ENCODE results near the gene KRTAP3-1.
"Not testable (repeated sequence)": the region's sequence is repeated elsewhere in the genome, so short reads cannot be mapped to it uniquely, and the experiment has no call there.

Gene KRTAP3-1

GRCh38 chr17:41013606-41014005, 4.7 kb upstream of the KRTAP3-1 start:
- no peak for DNase-seq

- DNase-seq: no peak
Measured at GRCh38 chr17:41013181-41013580, 4.3 kb upstream of the KRTAP3-1 start.

GRCh38 chr17:41012326-41013120, 3.6 kb upstream of the KRTAP3-1 start:
- DNase-seq: no peak

- DNase-seq: no peak
Measured at GRCh38 chr17:41010441-41010840, 1.5 kb upstream of the KRTAP3-1 start.

- DNase-seq: no peak
Measured at GRCh38 chr17:41009936-41010335, 1.0 kb upstream of the KRTAP3-1 start.

GRCh38 chr17:41009301-41009760, 403 bp upstream of the KRTAP3-1 start:
- DNase-seq: no peak

GRCh38 chr17:41004397-41004796, 4.5 kb downstream of the KRTAP3-1 start:
- DNase-seq: no peak

- no peak for DNase-seq
Measured at GRCh38 chr17:41003926-41004325, 5.0 kb downstream of the KRTAP3-1 start.

GRCh38 chr17:41002814-41003213, 6.1 kb downstream of the KRTAP3-1 start:
- DNase-seq: peak; percentile 7 to 72 (median 41)

DNA sequence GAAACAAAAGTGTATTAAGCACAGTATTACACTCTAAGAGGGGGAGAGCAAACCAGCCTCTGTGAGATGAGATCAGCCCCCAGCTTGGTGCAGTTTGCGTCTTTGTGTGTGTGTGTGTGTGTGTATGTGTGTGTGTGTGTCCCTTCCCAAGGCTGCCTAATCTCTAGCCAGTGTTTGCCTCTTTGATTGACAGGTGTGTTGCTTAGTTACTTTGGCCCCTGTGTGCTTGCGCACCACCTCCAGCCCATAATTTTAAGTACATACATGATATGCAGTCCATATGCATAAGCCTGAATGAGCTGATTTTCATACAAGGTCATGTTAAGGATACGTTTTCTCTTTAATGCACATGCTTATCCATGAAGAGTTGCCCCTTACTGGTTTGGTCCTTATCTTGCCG, 7.1 kb downstream of the KRTAP3-1 start:
- no peak for DNase-seq

GRCh38 chr17:40999563-40999962, 9.4 kb downstream of the KRTAP3-1 start, which contains the start of gene KRTAP3-2:
Gene KRTAP3-2 (minus strand): TSS chr17:40999906. CDS start chr17:40999853, 53 bp downstream.
- DNase-seq: not testable (repeated sequence)

GRCh38 chr17:40997361-40997760, 11.6 kb downstream of the KRTAP3-1 start:
- no peak for DNase-seq

DNA sequence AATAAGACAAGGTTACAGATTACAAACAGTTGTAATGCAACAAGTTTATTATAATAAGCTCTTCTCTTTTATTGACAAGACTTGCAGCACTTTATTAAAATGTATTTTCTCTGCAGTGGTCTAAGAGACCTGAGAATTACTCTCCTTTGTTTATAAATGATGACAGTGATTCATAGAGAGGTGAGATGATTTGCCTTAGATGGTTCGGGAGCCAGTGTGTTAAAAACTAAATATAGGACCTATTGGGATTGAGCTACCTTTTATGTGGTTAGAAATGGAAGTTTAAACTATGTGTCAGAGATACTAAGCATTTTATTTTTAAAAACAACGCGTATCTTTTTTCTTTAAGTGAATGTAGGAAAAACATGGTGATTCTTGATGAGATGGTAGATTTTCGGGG, 12.1 kb downstream of the KRTAP3-1 start:
- DNase-seq: no peak

DNA sequence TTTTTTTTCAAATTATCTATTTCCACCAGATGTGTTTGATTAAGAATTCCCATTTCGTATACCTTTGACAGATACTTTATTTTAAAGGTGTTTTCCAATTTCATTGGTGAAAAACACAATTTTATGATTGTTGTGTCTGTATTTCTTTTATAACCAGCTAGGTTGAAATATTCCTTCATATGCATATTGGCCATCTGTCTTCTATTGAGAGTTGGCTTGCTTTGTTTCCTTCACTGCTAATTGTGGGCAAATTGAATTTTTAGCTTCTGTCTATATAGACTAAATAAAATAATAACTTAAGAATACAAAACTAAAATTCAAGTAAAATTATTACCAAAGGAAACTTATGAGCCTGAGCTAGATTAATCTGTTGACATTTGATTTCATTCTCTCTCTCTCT, 13.8 kb downstream of the KRTAP3-1 start:
- no peak for DNase-seq

- DNase-seq: no peak
Measured at GRCh38 chr17:40993839-40994238, 15.1 kb downstream of the KRTAP3-1 start, which contains the start of gene KRTAP3-3. Gene KRTAP3-3 (minus strand): TSS chr17:40994164. CDS start chr17:40994097, 67 bp downstream.

GRCh38 chr17:40993084-40993483, 15.8 kb downstream of the KRTAP3-1 start:
- DNase-seq: no peak

GRCh38 chr17:40992666-40993065, 16.3 kb downstream of the KRTAP3-1 start:
- DNase-seq: no peak

DNA sequence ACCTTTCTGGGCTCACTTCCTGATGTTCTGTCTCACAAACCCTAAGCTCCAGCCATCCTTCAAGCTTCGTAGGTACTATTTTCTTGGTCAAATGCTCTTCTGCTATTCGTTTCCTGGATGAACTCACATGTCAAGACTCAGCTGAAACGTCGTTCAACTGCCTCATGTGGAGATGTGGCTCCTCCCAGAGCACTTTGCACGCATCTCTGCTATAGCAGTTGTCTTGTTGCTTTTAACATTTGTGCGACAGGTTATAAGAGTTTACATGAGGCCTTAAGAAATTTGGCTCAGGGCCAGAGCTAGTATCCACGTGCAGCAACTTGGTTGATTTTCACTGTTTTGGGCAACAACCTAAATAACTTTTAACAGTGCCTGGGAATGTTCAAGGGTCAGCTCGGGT, 22.0 kb downstream of the KRTAP3-1 start:
- DNase-seq: no peak

DNA sequence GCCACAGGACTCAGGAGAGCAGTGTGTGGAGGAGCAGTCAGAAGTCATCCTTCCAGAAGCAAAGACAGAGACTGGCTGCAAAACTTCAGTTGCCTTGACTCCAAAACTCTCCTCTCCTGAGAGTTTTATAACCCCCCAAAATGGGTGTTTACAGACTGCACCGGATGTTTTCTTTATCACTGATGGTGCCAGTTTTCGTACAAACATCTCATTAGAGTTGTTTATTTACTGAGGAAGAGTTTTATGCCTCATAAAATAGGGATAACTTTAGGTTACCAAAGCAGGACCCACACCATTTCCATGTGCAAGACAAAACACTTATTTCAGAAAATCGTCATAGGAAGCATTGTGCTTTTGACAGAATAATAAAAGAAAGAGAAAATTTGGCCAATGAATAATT, 24.7 kb downstream of the KRTAP3-1 start, which contains the start of gene KRT40:
TSS of gene KRT40 (minus strand) at position 101 of the 400 bp plus-strand sequence. CDS start at position 48, 53 bp downstream.
- no peak for DNase-seq

DNA sequence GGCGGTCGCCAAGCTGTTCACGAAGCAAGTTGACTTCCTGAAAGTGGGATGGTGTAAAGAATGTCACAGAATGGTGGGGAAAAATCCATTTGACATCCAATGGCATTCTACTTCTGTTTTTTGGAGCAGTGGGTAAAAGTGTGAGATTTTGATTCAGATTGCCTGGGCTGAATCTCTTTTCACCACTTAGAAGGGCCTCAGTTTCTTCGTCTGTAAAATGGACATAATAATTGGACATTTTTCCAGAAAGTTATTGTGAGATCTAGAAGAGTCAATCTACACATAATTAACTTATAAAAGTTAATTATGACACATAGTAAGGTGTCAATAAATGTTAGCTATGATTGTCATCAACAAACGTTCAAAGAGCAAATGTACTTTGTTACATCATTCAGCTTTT, 27.8 kb downstream of the KRTAP3-1 start:
- no peak for DNase-seq

DNA sequence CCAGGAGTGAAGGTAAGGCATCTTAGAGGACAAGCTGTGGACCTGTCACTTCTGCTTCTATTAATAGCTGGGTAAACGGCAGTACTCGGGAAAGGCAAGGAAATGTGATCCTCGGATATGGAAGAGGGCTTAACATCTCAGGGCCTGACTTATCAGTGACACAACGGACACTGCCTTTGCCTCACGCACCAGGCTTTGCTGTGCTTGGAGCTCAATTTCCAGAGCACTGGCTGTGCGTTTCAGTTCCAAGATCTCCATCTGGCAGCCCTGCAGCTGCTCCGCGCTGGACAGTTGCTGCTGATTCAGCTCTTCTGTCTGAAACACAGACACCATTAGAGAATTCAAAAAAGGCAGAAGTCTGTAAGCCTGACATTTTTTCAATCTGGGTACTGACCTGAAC, 28.3 kb downstream of the KRTAP3-1 start:
- DNase-seq: no peak

- DNase-seq: no peak
Measured at GRCh38 chr17:40980117-40980516, 28.8 kb downstream of the KRTAP3-1 start.

DNA sequence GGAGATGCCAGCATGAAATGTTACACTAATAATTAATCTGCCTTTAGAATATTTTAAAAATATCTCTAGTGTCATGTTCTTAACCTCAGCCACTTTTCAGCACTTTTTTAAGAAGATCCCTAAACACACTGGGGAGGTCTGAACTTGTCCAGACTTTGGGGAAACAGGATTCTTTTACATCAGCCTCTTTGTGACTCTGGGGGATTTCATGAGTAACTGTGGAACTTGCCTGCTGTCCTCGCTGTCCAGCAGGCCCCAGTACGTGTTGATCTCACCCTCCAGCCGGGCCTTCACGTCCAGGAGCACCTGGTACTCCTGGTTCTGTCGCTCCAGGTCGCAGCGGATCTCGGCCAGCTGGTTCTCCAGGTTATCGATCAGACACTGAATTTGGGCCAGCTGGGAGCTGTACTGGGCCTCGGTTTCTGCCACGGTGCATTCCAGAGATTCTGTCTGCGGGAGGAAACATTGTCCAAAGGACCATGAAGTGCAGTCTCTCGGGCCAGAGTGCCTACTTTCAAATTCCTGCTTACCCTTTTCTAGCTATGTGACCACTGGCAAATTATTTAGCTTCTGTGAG, 30.3 kb downstream of the KRTAP3-1 start:
- no peak for DNase-seq

GRCh38 chr17:40975516-40975915, 33.4 kb downstream of the KRTAP3-1 start:
- DNase-seq: no peak
